ENCODE results near the gene CCDC196. TPM values are rescaled to one million over a fixed set of nuclear protein-coding genes. Genes with fewer than 3 reads are reported as not detected.

CCDC196 gene
- polyA plus RNA-seq, 3 donors, result not detected

DNA sequence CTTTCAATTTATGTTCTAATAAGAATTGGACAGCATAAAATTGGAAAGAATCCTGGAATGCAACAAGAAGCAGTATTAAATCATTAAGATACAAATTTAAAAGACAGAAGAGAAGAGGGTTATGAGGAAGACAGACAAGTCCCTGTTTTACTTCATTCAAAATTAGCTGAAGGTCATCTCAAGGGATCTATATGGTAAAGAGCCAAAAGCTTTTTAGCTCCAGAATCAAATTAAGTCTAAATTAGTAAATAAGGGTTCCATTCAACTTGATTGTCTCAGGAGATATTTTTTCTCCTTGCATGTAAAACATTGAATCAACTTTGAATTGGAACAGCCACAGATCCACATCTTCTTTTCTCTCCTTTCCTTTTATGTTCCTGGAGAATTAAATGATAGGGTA, 7.6 kb downstream of the CCDC196 start:
- peaks cover 5% of the 10 kb centered on the region for H3K4me1 Mint-ChIP-seq

DNA sequence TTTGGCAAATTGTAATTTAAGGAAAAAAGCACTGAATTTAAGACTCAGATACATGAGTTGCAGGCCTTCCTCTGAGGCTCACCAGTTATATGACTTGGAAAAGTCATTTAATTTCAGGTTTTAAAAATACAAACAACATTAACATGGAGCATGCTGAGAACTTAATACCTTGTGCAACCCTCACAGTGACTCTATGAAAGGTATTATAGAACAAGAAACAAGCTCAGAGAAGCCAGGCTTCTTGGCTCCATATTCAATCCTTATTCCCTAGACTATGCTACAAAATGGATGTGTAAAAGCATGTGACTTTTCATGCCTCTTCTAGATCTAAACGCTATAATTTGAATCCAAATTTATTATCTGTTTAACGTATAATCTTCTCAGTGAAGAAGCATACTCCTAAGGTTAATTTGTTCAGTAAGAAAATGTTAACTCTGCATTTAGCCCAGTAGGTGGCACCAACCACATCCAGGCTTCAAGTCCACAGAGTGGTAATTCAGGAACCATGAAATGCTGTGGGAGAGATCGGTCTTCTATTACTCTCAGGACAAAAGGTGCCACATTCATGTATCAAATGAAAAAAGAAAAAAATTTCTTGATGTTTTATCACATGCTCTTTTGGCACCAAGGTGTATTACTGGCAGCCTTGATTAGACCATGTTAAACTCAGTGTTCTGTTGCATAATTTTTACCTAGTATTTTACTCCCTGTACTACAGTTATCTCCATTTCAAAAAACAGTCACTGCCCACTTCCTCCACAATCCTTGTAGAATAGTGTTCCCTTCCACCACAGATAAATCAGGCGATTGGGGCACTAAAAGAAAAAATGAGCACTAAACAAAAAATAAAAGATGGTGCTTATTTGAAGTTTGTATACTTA, 9.3 kb downstream of the CCDC196 start:
- Histone ChIP-seq H3K36me3 (replicated peaks in 1 of 2; ENCODE audit: control insufficient read depth in 1 of 2, insufficient read depth in 2 of 2, low read length in 2 of 2) (no peaks in the 10 kb centered on the region), H3K4me3 (replicated peaks in 1 of 3; ENCODE audit: low read depth in 2 of 3, low read length in 3 of 3) (no peak overlapping the region), H3K4me1 (ENCODE audit: control insufficient read depth in 1 of 2, insufficient read depth in 2 of 2, low read length in 2 of 2) (no peaks in the 10 kb centered on the region), H2AFZ (ENCODE audit: insufficient read depth, low read depth, low read length, poor library complexity, severe bottlenecking) (peak overlapping the region; percentile 38), H3K27ac (ENCODE audit: low read depth in 1 of 2, low read length in 2 of 2) (no peak overlapping the region), H4K20me1 (ENCODE audit: insufficient read depth, low read length) (no peaks in the 10 kb centered on the region), H3K4me2 (replicated peaks; ENCODE audit: extremely low read depth, low read length, poor library complexity, severe bottlenecking) (peak overlapping the region; percentile 16), H3K79me2 (ENCODE audit: insufficient read depth, low read length) (no peaks in the 10 kb centered on the region), H3K9ac (ENCODE audit: insufficient read depth, low read length, poor library complexity, severe bottlenecking) (no peak overlapping the region), H3K27me3 (ENCODE audit: control insufficient read depth in 2 of 2, insufficient read depth in 2 of 2, low read length in 2 of 2) (no peaks in the 10 kb centered on the region), H3K9me3 (replicated peaks in 1 of 2; ENCODE audit: control insufficient read depth in 1 of 2, insufficient read depth in 1 of 2, low read length in 2 of 2) (no peaks in the 10 kb centered on the region)
- intact Hi-C loops (cut with micrococcal nuclease), result loop anchor here in 1 of 2 donors (10.0 kb wide), 1 partner anchor 619 kb away; no protein-coding TSS in a partner anchor
- TF ChIP-seq, protein P1, sequence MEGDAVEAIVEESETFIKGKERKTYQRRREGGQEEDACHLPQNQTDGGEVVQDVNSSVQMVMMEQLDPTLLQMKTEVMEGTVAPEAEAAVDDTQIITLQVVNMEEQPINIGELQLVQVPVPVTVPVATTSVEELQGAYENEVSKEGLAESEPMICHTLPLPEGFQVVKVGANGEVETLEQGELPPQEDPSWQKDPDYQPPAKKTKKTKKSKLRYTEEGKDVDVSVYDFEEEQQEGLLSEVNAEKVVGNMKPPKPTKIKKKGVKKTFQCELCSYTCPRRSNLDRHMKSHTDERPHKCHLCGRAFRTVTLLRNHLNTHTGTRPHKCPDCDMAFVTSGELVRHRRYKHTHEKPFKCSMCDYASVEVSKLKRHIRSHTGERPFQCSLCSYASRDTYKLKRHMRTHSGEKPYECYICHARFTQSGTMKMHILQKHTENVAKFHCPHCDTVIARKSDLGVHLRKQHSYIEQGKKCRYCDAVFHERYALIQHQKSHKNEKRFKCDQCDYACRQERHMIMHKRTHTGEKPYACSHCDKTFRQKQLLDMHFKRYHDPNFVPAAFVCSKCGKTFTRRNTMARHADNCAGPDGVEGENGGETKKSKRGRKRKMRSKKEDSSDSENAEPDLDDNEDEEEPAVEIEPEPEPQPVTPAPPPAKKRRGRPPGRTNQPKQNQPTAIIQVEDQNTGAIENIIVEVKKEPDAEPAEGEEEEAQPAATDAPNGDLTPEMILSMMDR (IDR thresholded peaks at IDR 0.05), result peak; percentile 85
- DNase-seq, result peak; percentile 25 to 45 (median 44)
- no peak overlapping the region for H3K4me3 Mint-ChIP-seq
- peaks cover 5% of the 10 kb centered on the region for H3K4me1 Mint-ChIP-seq
- peak overlapping the region in 1 of 7 donors; percentile 31 for H3K27ac Mint-ChIP-seq
- no peaks in the 10 kb centered on the region for H3K9me3 Mint-ChIP-seq
- WGBS (ENCODE audit: insufficient coverage), result 0% methylated on average over 1 of the region's 4 CpGs
- peaks cover 0 to 6% (median 0%) of the 10 kb centered on the region in 3 donors for H3K27me3 Mint-ChIP-seq (ENCODE audit: low read depth in 3 of 3)
- H3K36me3 Mint-ChIP-seq, result no peaks in the 10 kb centered on the region

More for the DNA sequence above, 7.6 kb downstream of the CCDC196 start:
- H3K79me2 ChIP-seq (ENCODE audit: insufficient read depth, low read length), result no peaks in the 10 kb centered on the region
- intact Hi-C loops (cut with micrococcal nuclease), result loop anchor here in 1 of 2 donors (10.0 kb wide), 1 partner anchor 621 kb away; no protein-coding TSS in a partner anchor
- H3K9ac ChIP-seq (ENCODE audit: insufficient read depth, low read length, poor library complexity, severe bottlenecking), result no peak overlapping the region
- Mint-ChIP-seq H3K9me3 (no peaks in the 10 kb centered on the region), H3K36me3 (no peaks in the 10 kb centered on the region), H3K27me3 (ENCODE audit: low read depth in 3 of 3) (peaks cover 0 to 6% (median 3%) of the 10 kb centered on the region in 3 donors), H3K4me3 (no peak overlapping the region), H3K27ac (no peak overlapping the region)
- H3K4me3 ChIP-seq (replicated peaks in 1 of 3; ENCODE audit: low read depth in 2 of 3, low read length in 3 of 3), result no peak overlapping the region
- no peaks in the 10 kb centered on the region for H3K36me3 ChIP-seq (replicated peaks in 1 of 2; ENCODE audit: control insufficient read depth in 1 of 2, insufficient read depth in 2 of 2, low read length in 2 of 2)
- H3K4me1 ChIP-seq (ENCODE audit: control insufficient read depth in 1 of 2, insufficient read depth in 2 of 2, low read length in 2 of 2), result no peaks in the 10 kb centered on the region
- H4K20me1 ChIP-seq (ENCODE audit: insufficient read depth, low read length), result no peaks in the 10 kb centered on the region
- TF ChIP-seq, protein P1 (IDR thresholded peaks at IDR 0.05), result no peak
- no peaks in the 10 kb centered on the region for H3K27me3 ChIP-seq (ENCODE audit: control insufficient read depth in 2 of 2, insufficient read depth in 2 of 2, low read length in 2 of 2)
- H3K27ac ChIP-seq (ENCODE audit: low read depth in 1 of 2, low read length in 2 of 2), result no peak overlapping the region
- no peak overlapping the region for H3K4me2 ChIP-seq (replicated peaks; ENCODE audit: extremely low read depth, low read length, poor library complexity, severe bottlenecking)
- no peak for DNase-seq
- no peaks in the 10 kb centered on the region for H3K9me3 ChIP-seq (replicated peaks in 1 of 2; ENCODE audit: control insufficient read depth in 1 of 2, insufficient read depth in 1 of 2, low read length in 2 of 2)
- no peak overlapping the region for H2AFZ ChIP-seq (ENCODE audit: insufficient read depth, low read depth, low read length, poor library complexity, severe bottlenecking)

Data from CD14-positive monocyte (primary cell).